RCC 7860 (cell line): ENCODE measurements around the gene SERTAD2.

Source experiments
- DNase-seq: peaks from one replicate; pipeline ENCODE4 v3.0.0-alpha.2; 2015; ENCODE audit warnings: low spot score
- FAIRE-seq: peaks from 2 replicates; lab custom pipeline; 2012; peaks lifted over from hg19 to GRCh38; lab: Jason Lieb, UNC

Gene SERTAD2

GRCh38 chr2:64649626-64650025, 4.1 kb downstream of the SERTAD2 start:
- FAIRE-seq, result no peak
- DNase-seq, result no peak

GRCh38 chr2:64649013-64649484, 4.7 kb downstream of the SERTAD2 start:
- DNase-seq, result no peak
- no peak for FAIRE-seq

- DNase-seq, result peak; percentile 62
- peak; percentile 65 for FAIRE-seq
These were observed 7.5 kb downstream of the SERTAD2 start for GRCh38 chr2:64646007-64646880.

GRCh38 chr2:64644458-64645382, 9.0 kb downstream of the SERTAD2 start:
- peak; percentile 59 for FAIRE-seq

GRCh38 chr2:64643838-64644457, 9.8 kb downstream of the SERTAD2 start:
- no peak for FAIRE-seq
- DNase-seq, result no peak

More at GRCh38 chr2:64644458-64645382, 9.0 kb downstream of the SERTAD2 start:
- DNase-seq, result peak; percentile 67

- FAIRE-seq (no peak), DNase-seq (no peak)
These were observed 12.1 kb downstream of the SERTAD2 start for GRCh38 chr2:64641599-64641998.

- no peak for FAIRE-seq
- no peak for DNase-seq
These were observed 13.3 kb downstream of the SERTAD2 start for GRCh38 chr2:64640153-64641044.

GRCh38 chr2:64639691-64640090, 14.0 kb downstream of the SERTAD2 start:
- DNase-seq (no peak), FAIRE-seq (no peak)

GRCh38 chr2:64638502-64639120, 15.1 kb downstream of the SERTAD2 start:
- DNase-seq (no peak), FAIRE-seq (peak; percentile 43)

- DNase-seq (no peak), FAIRE-seq (no peak)
These were observed 15.8 kb downstream of the SERTAD2 start for GRCh38 chr2:64637931-64638330.

GRCh38 chr2:64637000-64637635, 16.6 kb downstream of the SERTAD2 start:
- FAIRE-seq, result no peak
- DNase-seq, result no peak

- DNase-seq (no peak), FAIRE-seq (no peak)
These were observed 17.5 kb downstream of the SERTAD2 start for GRCh38 chr2:64635976-64636911.

GRCh38 chr2:64634345-64635267, 19.1 kb downstream of the SERTAD2 start:
- DNase-seq (no peak), FAIRE-seq (no peak)

- FAIRE-seq (no peak), DNase-seq (no peak)
These were observed 20.6 kb downstream of the SERTAD2 start for GRCh38 chr2:64632835-64633819.

- DNase-seq (no peak), FAIRE-seq (no peak)
These were observed 21.9 kb downstream of the SERTAD2 start for GRCh38 chr2:64631771-64632170.

GRCh38 chr2:64630752-64631151, 23.0 kb downstream of the SERTAD2 start:
- FAIRE-seq, result no peak
- DNase-seq, result no peak
